Femur (tissue), 1 donor: ENCODE measurements around the gene ARAP3.

Experiments
- DNase-seq: peaks from one replicate; pipeline ENCODE4 v3.0.0-alpha.2; 2017

Gene ARAP3

DNA sequence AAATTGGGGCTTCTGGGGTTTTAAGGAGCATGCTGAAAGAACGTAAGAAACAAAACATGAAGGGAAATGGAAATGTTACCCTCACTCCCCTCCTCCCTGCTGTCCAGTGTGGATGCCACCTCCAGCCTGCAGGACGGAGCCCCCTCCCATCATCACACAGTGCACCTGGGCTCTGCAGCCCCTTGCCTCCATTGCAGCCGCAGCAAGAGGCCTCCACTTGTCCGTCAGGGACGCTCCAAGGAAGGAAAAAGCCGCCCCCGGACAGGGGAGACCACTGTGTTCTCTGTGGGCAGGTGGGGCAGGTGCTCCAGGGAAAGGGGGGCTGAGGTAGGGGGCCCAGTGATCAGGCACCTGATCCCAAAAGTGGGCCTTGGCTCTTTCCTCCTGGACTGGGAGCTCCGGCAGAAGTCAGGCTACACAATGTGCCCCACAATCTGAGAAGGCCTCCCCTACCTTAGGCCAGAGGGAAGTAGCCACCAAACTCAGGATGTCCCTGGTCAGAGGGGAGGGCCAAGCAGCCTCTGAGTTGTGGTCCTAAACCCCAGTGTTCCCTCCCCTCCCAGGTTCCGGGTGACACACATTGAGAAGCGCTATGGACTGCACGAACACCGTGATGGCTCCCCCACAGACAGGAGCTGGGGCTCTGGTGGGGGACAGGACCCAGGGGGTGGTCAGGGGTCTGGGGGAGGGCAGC lies 42.5 kb downstream of the ARAP3 start:
- DNase-seq, result no peak

DNA sequence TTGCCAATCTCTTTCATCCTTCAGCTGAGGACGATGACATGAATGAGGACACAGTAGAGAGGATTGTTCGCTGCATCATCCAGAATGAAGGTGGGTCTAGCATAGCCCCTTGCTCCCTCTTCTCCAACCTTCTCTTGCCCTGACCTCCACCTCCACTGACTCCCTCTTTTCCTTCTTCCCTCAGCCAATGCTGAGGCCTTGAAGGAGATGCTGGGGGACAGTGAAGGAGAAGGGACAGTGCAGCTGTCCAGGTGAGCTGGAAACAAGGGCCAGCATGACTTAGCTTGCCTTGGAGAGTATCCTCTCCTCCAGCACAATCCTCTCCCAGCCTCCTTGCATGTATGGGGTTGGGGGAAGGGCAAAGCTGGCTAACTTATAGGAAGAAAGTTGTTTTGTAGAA lies 43.3 kb downstream of the ARAP3 start:
- DNase-seq, result no peak

DNA sequence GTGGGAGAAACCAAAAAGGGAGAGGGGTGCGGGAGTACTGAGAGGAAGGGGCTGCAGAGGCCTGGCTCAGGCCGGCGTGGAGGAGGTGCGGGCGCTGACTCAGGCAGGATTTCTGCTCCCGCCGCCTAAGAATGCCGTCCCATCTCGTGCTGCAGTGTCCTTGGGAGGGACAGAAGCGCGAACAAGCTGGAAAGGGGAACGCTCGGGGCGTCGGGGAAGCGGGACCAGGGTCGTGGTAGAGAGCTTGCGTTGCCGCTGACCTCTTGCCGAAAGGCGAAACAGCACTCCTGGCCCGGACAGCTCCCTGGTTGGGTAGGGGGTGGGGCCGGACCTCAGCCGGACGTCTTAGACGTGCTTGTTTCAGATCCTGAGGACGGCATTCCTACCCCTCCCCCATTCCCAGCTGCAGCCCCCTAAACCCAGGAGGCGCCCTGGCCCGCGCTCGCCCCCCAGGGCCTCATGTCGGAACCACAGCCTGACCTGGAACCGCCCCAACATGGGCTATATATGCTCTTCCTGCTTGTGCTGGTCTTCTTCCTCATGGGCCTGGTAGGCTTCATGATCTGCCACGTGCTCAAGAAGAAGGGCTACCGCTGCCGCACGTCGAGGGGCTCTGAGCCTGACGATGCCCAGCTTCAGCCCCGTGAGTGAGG lies 44.1 kb downstream of the ARAP3 start:
- peak; percentile 72 for DNase-seq

DNA sequence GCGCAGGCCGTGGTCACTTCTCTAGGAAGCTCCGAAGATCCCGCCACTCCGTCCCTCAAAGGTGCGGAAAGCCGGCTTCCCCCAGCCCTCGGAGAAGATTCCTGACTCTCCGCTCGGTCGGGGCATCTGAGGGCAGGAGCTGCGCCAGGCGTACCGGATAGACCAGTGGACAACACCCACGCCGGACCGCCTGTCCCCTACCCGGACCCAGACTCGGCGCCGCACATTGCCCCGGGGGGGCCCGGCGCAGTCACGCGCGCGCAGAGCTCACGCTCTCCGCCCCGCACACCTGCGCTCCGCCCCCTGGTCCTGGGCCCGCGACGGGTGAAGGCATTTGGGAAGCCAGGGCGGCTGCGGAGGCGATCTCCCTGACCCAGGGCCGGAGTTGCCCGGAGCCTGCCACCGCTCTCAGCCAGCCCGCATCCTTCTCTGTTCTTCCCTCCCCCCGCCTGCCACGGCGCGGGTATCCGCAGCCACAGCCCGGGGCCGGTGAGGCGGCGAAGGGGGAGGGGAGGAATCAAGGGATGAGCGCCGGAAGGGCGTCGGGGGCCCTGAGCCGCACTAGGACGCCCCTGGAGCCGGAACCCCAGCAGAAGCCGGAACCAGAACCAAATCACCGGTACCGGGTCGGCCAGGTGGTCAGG lies 44.8 kb downstream of the ARAP3 start:
- no peak for DNase-seq

DNA sequence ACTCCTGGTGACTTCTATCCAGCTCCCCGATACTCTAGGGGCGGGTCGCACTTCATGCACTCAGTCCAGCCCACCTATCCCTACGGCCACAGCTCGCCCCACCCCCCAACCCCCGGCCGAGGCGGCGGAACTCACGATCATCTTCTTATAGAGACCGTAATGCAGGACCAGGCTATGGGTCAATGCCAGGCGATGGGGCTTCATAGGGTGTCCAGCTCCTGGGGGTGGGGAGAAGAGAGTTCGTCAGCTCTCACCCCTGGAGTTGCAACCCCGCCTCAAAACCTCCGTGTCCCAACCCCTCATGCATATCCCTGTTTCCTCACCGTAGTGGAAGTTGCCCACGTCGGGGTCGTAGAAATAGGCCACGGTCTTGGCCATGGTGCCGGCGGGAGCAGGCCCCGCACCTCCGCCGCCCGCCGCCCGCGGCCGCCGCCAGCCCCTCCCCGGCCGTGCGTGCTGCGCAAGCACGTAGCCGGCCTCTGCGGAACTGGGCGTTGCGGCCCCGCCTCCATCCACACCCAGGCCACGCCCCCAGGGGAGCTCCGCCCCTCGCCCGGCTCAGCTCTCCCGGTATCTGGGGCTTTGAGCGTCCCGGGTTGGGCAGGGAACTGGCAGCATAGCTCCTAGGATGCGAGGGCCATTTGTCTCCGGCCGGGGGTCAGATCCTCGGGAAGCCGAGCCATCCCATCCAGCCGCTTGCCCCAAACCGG lies 45.5 kb downstream of the ARAP3 start, which contains the start of the genes HDAC3 and RELL2:
Gene HDAC3, minus strand, starts transcription at position 437 of the 710 bp plus-strand sequence. Its CDS starts 59 bp downstream, at position 378.
Gene RELL2, plus strand, starts transcription at position 585 of the 710 bp plus-strand sequence. CDS start 1,229 bp downstream, outside the sequence.
- DNase-seq, result peak; percentile 95

DNA sequence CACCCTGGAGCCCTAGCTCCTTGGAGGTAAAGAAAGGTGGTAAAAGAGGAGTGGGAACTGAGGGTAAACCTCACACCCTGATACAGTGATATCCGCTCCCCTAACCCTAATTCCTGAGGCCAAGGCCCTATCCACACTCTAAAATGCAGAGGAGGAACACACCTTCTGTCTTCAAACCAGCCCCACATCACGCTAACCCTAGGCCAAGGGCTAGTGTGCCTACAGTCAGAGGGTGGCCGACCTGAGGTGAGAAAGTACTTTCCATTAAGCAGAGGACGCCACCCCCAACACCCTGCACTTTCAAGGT lies 46.0 kb downstream of the ARAP3 start:
- DNase-seq, result no peak

DNA sequence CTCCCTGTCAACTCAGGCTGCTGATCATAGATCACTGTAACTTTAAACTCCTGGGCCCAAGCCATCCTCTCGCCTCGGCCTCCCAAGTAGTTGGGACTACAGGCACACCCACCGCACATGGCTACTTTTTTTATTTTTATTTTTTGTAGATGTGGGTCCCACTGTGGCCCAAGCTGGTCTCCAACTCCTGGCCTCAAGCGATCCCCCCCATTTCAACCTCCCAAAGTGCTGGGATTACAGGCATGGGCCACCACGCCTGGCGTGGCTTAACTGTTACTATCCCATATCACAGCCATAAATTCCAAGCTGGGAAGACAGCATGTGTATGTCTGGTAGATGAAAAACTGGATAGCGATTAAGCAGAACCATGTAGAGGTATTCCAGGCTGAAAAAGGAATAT lies 46.4 kb downstream of the ARAP3 start:
- DNase-seq, result no peak

DNA sequence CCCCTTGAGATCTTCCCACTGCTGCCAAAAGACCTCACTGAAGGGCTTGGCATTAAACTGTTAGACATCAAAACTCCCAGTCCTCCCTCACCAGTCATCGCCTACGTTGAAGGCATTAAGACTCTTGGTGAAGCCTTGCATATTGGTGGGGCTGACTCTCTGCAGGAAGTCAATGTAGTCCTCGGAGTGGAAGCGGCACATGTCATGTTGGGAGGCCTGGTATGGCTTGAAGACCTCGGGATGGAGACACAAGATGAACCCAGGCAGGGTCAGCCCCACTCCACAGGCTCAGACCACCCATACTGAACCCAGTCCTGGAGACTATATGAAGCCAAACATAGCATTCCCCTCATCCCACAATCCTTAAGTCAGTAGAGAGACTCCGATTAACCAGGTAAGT lies 47.3 kb downstream of the ARAP3 start:
- no peak for DNase-seq

DNA sequence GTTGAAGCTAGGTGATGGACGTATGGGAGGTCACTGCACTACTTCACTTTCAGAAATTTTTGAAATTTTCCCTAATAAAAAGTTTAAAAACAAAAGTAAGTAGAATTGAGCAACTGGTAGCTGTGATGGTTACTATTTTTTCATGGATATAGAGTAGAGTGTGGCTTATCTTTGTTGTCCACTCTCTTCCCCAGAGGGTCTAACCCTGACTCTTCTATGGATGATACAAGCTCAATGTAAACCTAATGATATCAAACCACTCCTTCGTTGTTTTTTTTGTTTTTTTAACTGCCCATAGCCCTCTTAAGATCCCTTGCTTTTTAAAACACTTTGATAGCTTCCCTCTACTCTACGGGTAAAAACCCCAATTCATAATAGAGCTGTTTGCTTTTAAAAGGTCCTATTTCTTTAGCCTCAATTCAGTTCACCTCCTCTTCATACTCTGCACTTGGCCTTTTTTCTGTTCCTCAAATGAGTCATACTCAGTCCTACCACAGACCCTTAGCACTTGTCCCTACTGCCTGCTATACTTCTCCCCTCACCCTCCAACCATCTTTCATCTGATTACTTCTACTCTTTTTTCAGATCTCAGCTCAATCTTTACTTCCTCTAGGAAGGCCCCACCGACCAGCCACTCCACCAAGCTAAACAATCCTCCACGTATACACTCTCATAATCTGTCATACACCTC lies 48.0 kb downstream of the ARAP3 start:
- DNase-seq, result no peak

DNA sequence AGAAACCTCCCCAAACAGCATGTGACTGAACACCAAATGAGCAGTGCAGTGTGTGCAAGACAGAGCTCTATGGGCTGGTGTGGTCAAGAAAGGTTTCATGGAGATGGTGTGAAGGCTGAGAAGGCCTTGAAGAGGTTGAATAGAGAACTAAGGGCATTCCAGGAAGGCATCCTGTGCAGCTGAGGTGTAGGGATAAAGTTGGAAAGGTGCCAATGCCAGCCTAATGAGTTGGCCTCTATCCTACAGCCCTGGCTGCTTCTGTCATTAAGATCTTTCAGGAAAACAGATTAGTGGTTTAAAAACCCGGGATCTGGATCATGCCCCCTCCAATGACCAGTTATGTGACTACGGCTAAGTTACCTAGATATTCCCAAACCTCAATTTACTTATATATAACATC lies 49.4 kb downstream of the ARAP3 start:
- no peak for DNase-seq

DNA sequence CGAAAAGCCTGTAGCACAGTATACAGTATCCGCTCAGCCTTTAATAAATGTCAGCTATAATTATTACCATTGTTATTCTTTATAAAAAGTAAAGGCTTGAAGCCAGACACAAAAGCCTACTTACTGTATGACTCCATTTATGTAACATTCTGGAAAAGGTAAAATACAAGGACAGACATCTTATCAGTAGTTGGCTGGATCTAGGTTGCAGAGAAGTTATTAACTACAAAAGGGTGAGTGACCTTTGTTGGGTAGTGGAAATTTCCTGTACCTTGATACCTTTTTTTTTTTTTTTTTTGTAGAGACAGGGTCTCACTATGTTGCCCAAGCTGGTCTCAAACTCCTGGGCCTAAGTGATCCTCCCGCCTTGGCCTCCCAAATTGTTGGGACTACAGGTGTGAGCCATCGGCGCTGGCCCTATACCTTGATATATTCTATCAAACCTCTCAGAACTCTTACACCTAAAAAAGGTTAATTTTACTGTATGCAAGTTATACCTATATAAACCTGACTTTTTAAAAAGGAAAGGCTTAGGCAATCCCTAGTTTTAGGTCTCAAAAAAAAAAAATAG lies 51.4 kb downstream of the ARAP3 start:
- DNase-seq, result no peak

DNA sequence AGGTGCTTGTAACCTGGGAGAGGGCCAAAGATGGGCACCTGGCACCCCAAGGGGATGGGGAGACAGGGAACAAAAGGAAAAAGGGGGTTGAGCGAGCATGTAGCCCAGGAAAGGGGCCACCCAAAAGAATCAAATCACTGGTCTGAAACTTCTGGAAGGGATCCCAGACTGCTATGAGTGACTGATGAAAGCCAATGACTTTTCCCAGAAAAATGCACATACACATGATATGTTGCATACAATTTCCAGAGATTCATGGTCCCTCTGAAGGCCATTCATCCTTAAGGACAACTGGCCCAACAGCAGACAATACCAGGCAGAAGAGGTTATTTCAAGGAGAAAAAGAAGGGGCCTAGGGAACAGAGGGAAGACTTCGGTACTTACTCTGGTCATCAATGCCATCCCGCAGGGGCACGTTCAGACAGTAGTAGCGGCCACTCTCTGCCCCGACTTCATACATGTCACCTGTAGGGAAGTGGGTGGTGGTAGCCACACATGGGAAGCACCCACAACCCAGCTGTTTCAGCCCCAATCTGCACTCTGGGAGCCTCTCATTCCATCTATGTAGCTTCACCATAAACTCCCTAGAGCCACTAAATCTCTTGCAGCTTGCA lies 53.7 kb downstream of the ARAP3 start:
- no peak for DNase-seq

DNA sequence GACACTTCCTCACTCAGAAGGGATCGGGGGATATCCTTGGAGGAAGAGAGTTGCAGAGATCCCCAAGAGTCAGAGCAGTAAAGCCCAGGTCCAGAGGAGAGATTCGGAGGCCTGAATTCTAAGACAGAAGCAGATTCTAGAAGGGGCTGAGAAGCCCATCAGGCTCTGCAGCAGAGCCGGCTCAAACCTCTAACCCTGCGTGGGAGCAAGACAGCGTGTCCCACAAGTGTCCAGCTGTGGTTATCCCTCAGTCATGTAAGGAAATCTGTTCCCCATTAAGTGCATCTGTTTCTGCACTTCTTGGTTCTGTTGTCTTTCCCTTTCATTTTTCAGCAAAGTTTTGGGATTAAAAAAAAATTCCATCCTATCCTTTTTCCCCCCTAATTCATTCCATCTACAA lies 58.4 kb downstream of the ARAP3 start:
- no peak for DNase-seq

DNA sequence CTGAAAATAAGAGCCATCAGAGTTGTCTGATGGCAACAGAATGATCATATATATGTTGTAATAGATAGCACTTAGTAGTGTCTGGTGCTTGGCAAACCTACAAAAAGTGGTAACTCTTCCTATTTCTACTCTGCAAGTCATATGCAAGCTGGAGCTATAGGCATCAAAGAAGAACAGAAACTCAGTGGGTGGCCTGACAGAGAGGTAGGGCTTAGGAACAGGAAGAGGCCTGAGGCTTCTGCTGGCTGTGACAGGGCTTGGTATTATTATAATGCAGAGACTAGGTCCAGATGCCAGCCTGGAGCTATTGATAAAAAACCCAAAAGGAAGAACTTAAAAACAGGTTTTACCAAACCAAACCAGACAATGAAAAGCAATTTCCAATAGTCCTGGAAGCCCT lies 58.8 kb downstream of the ARAP3 start:
- DNase-seq, result no peak

DNA sequence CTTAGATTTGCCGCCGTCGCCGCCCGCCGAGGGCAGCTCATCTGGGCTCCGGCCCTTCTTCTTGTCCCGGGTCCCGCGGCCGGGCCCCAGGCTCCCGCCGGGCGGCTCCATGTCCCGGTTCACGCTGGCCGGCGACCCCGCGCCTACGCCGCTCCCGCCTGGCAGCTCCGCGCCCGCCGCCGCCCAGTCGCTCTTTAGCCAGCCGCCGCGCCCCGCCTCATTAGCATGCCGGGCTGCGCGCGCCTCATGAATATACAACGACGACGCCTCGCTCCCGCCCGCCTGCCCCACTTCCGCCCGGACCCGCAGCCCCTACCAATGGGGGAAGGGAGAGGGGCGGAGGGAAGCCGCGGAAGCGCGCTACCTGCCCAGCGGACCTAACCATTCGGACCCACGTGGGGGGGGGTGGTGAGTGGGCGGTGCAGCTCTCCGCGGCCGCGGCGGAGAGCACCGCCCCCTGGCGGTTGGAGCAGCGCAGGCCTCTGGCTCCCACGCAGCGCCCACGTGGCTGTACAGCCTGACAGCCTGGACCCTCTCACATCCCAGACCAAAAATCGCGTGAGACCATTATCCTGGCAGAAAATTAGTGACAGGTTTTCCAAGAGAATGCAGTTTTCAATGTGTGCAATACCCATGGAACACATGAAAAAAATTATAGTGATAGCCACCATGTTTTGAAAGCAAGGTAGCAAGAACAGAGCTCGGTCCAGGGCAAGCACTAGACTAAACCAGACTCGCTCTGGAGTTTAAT lies 63.1 kb downstream of the ARAP3 start, which contains the start of gene DIAPH1:
Gene DIAPH1, minus strand, starts transcription at position 197 of the 751 bp plus-strand sequence. Its CDS starts 86 bp downstream, at position 111.
- peak; percentile 98 for DNase-seq

DNA sequence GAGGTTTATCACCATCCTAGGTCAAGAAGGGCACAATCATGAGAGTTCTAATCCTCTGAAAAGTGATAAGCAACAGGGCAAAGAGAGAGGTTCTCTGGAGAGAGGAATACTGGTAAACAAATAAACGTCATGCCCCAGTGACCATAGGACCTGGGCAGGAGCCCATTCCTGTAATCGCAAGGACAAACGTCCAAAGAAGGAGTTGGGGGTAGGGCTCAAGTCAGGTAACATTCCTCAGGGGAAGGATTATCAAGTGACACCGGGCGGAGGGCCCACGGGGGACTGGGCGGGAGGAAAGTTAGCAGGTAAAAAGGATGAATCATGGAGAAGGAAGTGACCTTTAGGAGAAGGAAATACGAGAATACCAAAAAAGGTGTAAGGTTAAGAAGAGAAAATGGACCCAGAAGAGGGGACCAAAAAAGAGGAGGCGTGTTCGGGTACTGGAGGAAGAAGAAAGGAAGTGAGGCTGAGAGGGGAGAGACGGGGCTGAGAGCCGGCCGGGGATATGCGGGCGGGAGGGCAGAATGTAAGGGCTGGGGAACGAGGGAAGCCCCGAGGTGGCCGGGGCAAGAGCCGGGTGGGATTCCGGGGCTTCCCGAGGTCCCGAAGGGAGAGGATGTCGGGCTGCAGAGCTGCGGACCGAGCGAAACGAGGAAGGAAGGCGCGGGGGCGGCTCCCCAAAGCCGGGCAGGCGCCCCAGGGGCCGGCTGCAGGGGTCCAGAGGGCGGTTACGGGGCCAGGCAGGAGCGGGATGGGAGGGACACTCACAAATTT lies 63.8 kb downstream of the ARAP3 start:
- DNase-seq, result no peak

DNA sequence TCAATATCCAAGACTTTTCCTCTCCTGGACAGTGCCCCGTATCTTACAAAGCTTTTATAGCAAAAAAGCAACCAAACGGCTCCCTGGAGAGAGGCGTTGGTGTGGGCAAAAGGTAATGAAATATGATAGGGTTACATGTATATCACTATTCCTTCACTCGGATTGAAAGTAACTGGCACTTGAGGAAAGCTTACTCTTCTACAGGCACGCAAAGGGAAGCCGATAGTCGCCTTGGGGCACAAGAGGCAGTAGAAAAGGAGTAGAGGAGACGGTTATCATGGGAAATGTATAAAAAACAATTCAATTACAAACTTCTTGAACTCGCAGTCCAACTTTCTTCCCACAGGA lies 64.4 kb downstream of the ARAP3 start:
- DNase-seq, result no peak

DNA sequence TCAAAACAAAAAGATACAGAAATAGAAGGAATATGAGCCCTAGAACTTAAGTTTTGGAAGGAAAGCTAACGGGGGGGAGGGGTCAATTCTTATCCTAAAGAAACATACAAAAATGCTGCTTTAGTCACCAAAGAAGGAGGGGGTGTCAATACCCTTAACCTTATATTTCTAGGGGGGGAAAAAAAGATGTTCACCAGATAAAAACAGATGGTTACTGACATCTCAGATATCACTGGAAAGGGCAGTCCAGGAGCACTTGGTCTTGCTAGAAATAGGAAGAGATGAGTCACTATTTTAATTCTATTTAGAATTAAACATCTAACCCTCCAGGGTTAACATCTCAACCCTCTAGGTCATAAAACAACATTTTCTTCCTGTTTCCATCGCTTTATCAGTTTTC lies 64.9 kb downstream of the ARAP3 start:
- DNase-seq, result no peak

DNA sequence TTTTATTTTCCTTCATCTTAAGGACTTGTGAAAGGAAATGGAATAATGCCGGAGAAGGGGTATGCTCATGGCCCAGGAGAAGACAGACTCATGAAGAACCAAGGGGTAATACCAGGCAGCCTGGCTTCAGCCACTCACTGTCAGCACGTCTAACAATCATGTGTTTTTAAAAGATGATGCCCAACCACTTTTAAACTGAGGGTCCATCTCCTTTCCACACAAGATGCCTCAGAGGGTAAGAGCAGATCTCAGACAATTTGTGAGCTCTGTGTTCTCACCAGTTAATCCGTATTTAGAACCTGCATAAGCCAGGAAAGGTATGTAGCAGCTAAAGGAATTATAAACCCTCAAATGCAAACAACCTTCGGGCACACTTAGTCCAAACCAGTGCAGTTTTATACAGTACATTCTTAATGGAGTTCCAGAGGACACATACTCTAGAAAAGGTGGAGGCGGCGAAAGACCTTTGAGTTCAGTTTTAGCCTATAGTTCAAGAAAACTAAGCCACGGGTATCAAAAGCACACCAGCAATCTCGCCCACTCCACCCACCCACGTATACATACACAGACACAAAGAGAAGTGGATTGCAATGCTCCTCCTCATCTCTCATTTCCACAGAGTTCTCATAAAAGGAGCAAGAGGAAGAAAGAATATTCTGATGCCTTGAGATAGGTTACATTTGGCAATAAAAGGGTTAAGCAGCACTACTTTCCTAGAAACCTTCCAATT lies 65.9 kb downstream of the ARAP3 start:
- DNase-seq, result no peak

DNA sequence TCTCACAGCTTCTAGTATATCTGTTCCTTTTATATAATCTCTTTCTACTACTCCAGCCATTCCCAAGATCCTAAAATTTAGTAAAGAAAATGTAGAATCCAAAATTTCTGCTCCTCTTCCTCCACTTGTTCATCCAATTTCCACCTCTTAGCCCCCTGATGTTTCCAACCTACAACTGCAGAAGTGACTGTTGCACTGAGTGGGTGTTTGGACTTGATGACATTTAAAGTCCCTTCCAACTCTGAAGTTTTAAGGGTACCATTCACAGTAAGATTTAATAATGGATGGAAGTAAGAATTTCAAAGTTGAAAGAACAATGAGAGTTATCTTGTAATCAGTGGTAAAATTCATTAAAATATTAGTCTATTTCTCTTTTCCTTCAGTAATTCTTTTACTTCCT lies 68.7 kb downstream of the ARAP3 start:
- no peak for DNase-seq
